ENCODE results near the gene MYO1F.

- TF ChIP-seq EP300 (IDR thresholded peaks at IDR 0.05; ENCODE audit: borderline replicate concordance) (no peak), TAF1 (IDR thresholded peaks at IDR 0.05; ENCODE audit: low read depth) (no peak), USF1 (IDR thresholded peaks at IDR 0.05) (peak; percentile 74), RAD21 (IDR thresholded peaks at IDR 0.05; ENCODE audit: low read depth) (peak; percentile 65), CREB1 (IDR thresholded peaks at IDR 0.05; ENCODE audit: low read depth) (no peak), MAX (IDR thresholded peaks at IDR 0.05) (peak; percentile 81), FOXM1 (IDR thresholded peaks at IDR 0.05; ENCODE audit: borderline replicate concordance, low read depth) (no peak), CEBPB (IDR thresholded peaks at IDR 0.05) (no peak), NFIC (IDR thresholded peaks at IDR 0.05) (0 out of 2 replicates have a peak, but pooled peaks have one; percentile 37), TEAD4 (IDR thresholded peaks at IDR 0.05) (peak; percentile 22; the same call in 1 of the 2 replicates)
These were observed 71.4 kb downstream of the MYO1F start for GRCh38 chr19:8505680-8506401.

All from Ishikawa (cell line).